HEK293T (cell line): ENCODE data around the gene ADAM22.
A peak's percentile ranks its signal among the peaks of the same experiment; 100 is the strongest.

Source experiments
- BHLHE40 ChIP-seq: fragments of 450-650 bp; IDR thresholded peaks from 2 replicates; pipeline ENCODE4 v1.6.1; 2016; ENCODE audit warnings: mild to moderate bottlenecking, moderate library complexity, borderline replicate concordance
- CTBP1 ChIP-seq: fragments of 450-650 bp; IDR thresholded peaks from 2 replicates; pipeline ENCODE4 v1.6.1; 2016; ENCODE audit warnings: borderline replicate concordance
- ELF4 ChIP-seq: fragments of 450-650 bp; IDR thresholded peaks from 2 replicates; pipeline ENCODE4 v1.6.1; 2017; ENCODE audit warnings: antibody characterized with exemption
- FOXA1 ChIP-seq: fragments of 450-650 bp; IDR thresholded peaks from 2 replicates; pipeline ENCODE4 v1.6.1; 2016; ENCODE audit warnings: mild to moderate bottlenecking
- FOXK2 ChIP-seq: fragments of 450-650 bp; IDR thresholded peaks from 2 replicates; pipeline ENCODE4 v1.6.1; 2016; ENCODE audit warnings: mild to moderate bottlenecking
- FOXM1 ChIP-seq: fragments of 450-650 bp; IDR thresholded peaks from 2 replicates; pipeline ENCODE4 v1.6.1; 2017; ENCODE audit warnings: mild to moderate bottlenecking, borderline replicate concordance
- LEF1 ChIP-seq: fragments of 450-650 bp; IDR thresholded peaks from 2 replicates; pipeline ENCODE4 v1.6.1; 2017; ENCODE audit warnings: mild to moderate bottlenecking, borderline replicate concordance
- NFRKB ChIP-seq: fragments of 450-650 bp; IDR thresholded peaks from 2 replicates; pipeline ENCODE4 v1.6.1; 2016; ENCODE audit warnings: mild to moderate bottlenecking, moderate library complexity
- SP1 ChIP-seq: fragments of 450-650 bp; IDR thresholded peaks from 2 replicates; pipeline ENCODE4 v1.6.1; 2017
- SUZ12 ChIP-seq: fragments of 450-650 bp; IDR thresholded peaks from 2 replicates; pipeline ENCODE4 v1.6.1; 2016; ENCODE audit warnings: mild to moderate bottlenecking
- TARDBP ChIP-seq: fragments of 450-650 bp; IDR thresholded peaks from 2 replicates; pipeline ENCODE4 v1.6.1; 2016
- ZNF384 ChIP-seq: fragments of 450-650 bp; IDR thresholded peaks from 2 replicates; pipeline ENCODE4 v1.6.1; 2016
- TF ChIP-seq, protein P1 (sequence below): fragments of 450-650 bp; IDR thresholded peaks from 2 replicates; pipeline ENCODE4 v1.6.1; 2016

DNA sequence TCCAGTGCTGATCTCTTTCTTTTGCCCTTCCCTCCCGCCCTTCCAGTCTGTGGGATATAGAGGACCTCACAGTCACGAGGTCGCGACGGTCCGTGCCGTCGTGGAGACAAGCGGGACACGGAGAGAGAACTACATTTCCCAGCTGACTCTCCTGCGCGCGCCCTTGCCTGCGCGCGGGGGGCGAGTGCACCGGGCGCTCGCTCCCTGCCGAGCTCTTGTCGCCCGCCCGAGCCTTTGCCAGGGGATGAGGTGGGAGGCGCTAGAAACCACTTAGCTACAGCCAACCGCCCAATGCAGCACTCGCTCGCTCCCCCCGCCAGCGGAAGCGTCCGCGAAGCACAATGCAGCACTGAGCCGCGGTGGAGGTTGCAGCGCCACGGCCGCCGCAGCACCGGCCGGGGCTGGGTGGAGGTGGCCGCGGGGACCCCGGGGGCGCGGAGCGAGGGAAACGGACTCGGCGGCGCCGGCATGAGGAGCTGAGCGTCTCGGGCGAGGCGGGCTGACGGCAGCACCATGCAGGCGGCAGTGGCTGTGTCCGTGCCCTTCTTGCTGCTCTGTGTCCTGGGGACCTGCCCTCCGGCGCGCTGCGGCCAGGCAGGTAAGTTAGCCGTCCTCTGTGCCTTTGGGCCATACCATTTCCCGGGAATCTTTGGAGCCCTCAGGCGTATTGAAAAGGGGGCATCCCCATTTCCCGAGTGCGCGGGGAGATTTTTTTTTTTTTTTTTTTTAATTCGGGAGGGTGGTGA, at the start of gene ADAM22:
- TF ChIP-seq SP1 (no peak), FOXM1 (no peak), SUZ12 (no peak), BHLHE40 (no peak), CTBP1 (no peak), FOXK2 (no peak), FOXA1 (no peak), TARDBP (no peak), NFRKB (no peak), ELF4 (no peak), LEF1 (no peak), ZNF384 (peak; percentile 87)
- TF ChIP-seq, protein P1, sequence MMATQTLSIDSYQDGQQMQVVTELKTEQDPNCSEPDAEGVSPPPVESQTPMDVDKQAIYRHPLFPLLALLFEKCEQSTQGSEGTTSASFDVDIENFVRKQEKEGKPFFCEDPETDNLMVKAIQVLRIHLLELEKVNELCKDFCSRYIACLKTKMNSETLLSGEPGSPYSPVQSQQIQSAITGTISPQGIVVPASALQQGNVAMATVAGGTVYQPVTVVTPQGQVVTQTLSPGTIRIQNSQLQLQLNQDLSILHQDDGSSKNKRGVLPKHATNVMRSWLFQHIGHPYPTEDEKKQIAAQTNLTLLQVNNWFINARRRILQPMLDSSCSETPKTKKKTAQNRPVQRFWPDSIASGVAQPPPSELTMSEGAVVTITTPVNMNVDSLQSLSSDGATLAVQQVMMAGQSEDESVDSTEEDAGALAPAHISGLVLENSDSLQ: no peak
